HG02763 (cell line): ENCODE results near the gene XPO4.

Experiments used
- ATAC-seq: cut with Tn5 transposase; IDR thresholded peaks from one replicate; pipeline ENCODE4 v1.9.1; 2021; ENCODE audit warnings: mild to moderate bottlenecking, moderate library complexity; ENCODE audit not compliant: unreplicated experiment

The XPO4 gene

DNA sequence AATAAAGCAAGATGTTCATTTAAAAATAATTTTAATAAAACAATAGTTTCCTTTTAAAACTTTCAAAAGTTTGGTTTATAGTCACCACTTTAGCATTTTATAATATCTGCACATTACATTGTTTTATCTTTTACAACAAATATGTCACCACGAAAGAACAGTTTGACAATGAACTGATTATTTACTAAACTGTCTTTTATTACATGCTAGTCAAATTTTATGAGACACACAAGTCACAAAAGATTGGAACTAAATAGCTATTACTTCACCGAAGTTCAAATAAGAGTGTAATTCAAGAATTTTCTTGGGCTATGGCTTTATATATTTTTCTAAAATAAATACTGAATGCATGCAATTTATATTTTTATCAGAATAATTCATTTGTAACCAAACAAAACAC lies 71.3 kb downstream of the XPO4 start:
- no peak for ATAC-seq

DNA sequence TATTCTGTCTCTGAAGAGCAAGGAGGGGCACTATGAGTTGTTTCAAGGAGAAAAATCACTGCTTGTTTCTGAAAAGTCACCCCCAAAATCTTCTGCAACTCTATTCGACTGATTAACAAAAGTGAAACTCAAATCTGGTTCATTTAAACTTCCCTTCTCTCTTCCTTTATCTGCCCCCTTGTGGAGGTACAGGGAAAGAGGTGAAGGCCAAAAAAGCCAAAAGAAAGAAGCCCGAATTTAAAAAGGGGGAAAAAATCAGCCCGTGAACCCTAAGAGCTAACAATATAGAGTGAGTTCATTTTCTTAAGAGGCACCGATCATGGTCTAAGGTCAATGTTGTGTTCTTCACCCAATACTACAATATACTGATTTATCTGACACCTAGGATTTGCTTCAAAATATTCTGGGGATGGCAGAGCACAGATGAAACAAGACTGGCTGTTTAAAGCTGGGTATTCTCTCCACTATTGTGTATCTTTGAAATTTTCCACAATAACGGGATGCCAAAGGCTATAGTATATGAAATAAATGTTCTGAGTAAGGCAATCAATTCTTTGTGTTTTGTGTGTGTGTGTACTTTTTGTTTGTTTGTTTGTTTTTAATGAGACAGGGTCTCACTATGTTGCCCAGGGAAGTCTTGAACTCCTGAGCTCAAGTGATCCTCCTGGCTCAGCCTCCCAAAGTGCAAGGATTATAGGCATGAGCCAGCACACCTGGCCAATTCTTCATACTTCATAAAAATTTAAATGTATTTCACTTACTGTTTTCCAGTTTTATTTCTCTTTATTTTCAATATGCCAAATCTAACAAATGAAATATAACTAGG lies 73.8 kb downstream of the XPO4 start:
- no peak for ATAC-seq

GRCh38 chr13:20826843-20827560 lies 75.5 kb downstream of the XPO4 start:
- no peak for ATAC-seq

GRCh38 chr13:20826301-20826700 lies 76.2 kb downstream of the XPO4 start:
- ATAC-seq: no peak

- no peak for ATAC-seq
These were observed 77.1 kb downstream of the XPO4 start for GRCh38 chr13:20825477-20825875.

DNA sequence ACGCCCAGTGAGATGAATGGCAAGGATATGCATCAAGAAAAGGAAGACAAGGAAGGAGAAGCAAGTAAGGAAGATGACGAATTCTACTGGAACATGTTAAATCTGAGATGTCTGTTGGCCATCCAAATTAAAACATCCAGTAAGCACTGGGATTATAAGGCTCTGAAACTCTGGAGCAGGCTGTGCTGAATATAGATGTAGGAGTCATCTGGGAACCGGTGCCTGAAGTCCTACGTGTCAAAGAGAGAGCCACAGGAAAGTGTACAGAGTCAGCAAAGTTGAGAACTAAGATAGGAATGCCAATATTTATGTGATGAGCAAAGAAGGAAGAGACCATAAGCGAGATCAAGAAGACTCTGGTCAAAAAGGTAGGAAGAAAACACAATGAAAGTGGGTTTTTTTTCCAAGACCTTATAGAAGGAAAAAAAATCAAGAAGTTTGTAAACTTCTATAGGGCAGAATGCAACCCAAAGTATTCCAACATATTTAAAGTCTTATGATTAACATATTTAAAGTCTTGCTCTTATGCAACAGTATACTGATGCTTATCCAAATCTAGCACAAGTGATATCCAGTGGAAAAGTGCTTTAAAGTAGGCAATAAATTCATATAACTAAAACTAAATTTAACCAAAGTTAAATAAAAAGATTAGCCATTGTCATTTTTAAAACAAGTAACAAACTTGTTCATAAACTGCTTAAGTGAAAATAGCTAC lies 77.6 kb downstream of the XPO4 start:
- ATAC-seq: no peak

DNA sequence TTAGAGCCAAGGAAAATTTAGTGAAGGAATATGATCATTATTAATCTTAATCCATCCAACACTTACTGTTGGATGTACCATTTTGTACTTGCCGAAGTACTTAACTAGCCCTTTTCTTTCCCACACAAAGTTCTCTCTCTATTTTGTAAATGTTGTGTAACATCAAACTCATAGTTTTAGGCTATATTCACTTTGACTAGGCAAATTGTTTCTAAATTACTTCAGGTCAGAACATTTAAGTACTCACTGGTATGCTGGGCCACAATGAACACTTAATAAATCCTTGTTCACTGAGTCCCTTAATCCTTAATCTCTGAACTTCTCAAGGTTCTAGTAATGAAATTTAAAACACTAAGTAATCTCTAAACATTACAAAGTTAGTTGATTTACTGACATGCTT lies 79.5 kb downstream of the XPO4 start:
- no peak for ATAC-seq

DNA sequence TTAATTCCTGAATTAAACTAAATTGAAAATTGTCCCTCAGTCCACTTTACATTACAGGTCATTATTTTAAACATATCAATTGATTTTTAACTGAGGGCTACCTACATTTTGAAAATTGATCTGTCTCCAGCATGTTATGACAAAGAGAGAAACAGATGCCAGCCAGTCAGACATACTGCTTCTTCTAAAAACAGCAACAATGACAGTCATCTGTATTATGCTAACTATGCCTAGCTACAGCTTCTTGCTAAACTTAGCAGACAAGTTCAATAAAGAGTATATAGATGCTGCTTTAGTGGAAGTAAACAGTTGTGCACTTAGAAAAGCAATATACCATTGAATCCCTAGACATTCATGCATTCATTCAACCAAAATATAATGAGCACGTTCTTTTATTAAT lies 80.1 kb downstream of the XPO4 start:
- ATAC-seq: no peak

DNA sequence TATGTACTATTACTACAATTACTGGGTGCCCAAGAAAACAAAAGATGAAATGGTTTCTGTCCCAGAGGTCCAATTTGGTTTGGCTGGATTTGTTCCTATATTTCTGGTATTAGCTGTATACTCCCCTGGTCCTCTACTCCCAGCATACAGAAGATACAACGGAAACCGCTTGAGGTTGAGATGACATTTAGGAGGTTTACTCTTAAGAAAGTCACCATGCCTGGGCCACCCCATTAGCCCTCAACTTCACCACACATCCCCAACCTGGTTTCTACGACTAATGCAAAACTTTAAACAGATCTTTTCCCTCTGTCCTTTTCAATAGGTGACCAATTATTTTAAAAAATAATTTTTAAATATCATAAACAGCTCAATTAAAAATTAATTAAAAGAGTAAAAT lies 82.8 kb downstream of the XPO4 start:
- no peak for ATAC-seq

DNA sequence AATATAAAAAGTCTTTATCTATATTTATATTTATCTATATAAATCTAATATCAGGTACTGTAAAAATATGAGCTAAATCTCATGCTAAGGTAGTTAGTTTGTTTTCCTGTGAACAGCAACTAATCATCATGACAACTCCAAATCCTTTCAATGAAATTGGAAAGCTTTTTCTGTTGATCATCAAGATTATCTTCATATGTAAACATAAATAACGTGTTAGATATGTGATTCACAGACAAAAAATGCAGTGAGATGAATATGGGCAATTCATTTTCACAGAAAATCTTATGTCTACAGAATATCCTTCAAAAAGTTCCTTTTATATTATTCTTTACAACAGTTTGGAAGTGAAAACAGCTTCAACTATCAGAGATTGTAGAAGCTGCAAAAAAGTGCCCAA lies 87.1 kb downstream of the XPO4 start:
- no peak for ATAC-seq

- ATAC-seq: no peak
These were observed 88.2 kb downstream of the XPO4 start for GRCh38 chr13:20814224-20814910.

- ATAC-seq: no peak
These were observed 89.7 kb downstream of the XPO4 start for GRCh38 chr13:20812890-20813289.

DNA sequence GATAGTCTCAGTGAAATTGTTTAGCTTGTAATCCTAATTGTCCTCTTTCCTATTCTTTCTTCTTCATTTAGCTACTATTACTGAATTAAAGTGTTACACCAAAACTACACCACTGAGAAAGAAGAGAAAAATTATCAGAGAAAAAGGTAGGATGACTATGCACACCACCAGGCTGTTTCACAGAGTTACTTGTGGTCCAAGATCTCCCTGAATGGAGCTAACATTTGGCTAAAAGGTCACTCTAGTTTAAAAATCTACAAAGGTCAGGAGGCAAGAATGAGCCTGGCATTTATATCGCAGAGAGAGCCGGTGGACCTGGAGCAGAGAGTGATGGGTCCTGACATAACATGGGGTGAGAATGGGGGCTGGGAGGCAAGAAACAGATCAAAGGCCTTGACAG lies 91.7 kb downstream of the XPO4 start:
- no peak for ATAC-seq

DNA sequence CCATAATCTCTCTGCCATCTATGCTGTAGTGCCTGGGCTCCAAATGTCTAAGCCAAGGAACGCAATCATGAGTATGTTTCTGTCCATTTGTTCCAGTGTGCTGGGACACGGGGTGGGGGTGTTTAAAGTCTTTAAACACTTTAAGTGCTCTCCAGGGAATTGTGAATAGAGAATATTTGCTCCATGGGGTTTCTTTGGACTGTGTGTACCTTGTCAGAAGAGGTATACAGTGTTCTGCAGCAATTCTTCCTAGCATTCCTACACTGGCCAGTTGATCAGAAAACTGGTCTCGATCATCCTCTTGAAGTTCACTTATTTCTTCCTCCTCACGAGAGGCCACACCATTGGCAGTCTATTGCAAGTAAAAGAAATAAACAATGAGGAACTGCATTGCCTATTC lies 93.7 kb downstream of the XPO4 start:
- no peak for ATAC-seq

GRCh38 chr13:20803180-20803965 lies 99.2 kb downstream of the XPO4 start:
- ATAC-seq: no peak

- ATAC-seq: no peak
These were observed 100.8 kb downstream of the XPO4 start for GRCh38 chr13:20801707-20802106.

GRCh38 chr13:20799726-20800416 lies 102.7 kb downstream of the XPO4 start:
- ATAC-seq: no peak

DNA sequence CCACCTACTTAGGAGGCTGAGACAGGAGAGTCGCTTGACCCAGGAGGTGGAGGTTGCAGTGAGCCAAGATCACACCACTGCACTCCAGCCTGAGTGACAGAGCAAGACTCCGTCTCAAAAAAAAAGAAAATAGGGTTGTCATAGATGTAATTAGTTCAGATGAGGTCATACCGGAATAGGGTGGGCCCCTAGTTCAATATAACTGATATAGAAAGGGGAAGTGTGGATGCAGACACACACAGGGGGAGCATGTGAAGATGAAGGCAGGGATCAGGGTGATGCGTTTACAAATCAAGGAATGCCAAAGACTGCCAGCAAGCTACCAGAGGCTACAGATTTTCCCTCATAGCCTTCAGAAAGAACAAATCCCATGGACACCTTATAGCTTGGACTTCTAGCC lies 104.5 kb downstream of the XPO4 start:
- ATAC-seq: no peak

GRCh38 chr13:20796791-20797508 lies 105.6 kb downstream of the XPO4 start:
- ATAC-seq: no peak
